Measurements from ENCODE around the gene MCM7. TPM values are rescaled to one million over a fixed set of nuclear protein-coding genes. Genes with fewer than 3 reads are reported as not detected.

The MCM7 gene
- total RNA-seq, 1 donor = 28.6 TPM

- Histone ChIP-seq H3K4me2 (ENCODE audit: insufficient read depth, low read length) (peak within 1 kb of the TSS; percentile 95), H3K79me2 (ENCODE audit: insufficient read depth, low read length) (peaks cover 26% of the 10 kb centered on the region), H3K27ac (ENCODE audit: low read depth, low read length) (peak within 1 kb of the TSS; percentile 92), H4K20me1 (ENCODE audit: insufficient read depth, low read length) (no peaks in the 10 kb centered on the region), H2AFZ (ENCODE audit: low read length) (peak within 1 kb of the TSS; percentile 94), H3K4me1 (ENCODE audit: insufficient read depth, low read length) (peaks cover 18% of the 10 kb centered on the region), H3K9me3 (ENCODE audit: low read depth, low read length) (no peaks in the 10 kb centered on the region), H3K27me3 (ENCODE audit: insufficient read depth, low read length) (no peaks in the 10 kb centered on the region), H3K4me3 (ENCODE audit: insufficient read depth, low read length) (peak within 1 kb of the TSS; percentile 78), H3K36me3 (ENCODE audit: insufficient read depth, low read length) (peaks cover 7% of the 10 kb centered on the region)
- peak; percentile 99 for DNase-seq (ENCODE audit: insufficient read length, low spot score, missing footprints)
- no peak for TF ChIP-seq CTCF (IDR thresholded peaks at IDR 0.05; ENCODE audit: extremely low read depth, low read depth, low read length)
Measured at GRCh38 chr7:100119072-100119969, 18.1 kb upstream of the MCM7 start, which contains the start of the genes CNPY4 and TAF6. CNPY4 (plus strand) TSS chr7:100119634; CDS start chr7:100119745, 111 bp downstream. TAF6 (minus strand) TSS chr7:100119358; CDS start chr7:100114209, 5,149 bp downstream.

GRCh38 chr7:100118388-100119071 lies 17.3 kb upstream of the MCM7 start:
- H3K4me3 ChIP-seq (ENCODE audit: insufficient read depth, low read length) = peak overlapping the region; percentile 78
- H3K27ac ChIP-seq (ENCODE audit: low read depth, low read length) = peak overlapping the region; percentile 92
- no peak for TF ChIP-seq CTCF (IDR thresholded peaks at IDR 0.05; ENCODE audit: extremely low read depth, low read depth, low read length)
- peaks cover 26% of the 10 kb centered on the region for H3K79me2 ChIP-seq (ENCODE audit: insufficient read depth, low read length)
- H3K4me2 ChIP-seq (ENCODE audit: insufficient read depth, low read length) = peak overlapping the region; percentile 95
- H3K9me3 ChIP-seq (ENCODE audit: low read depth, low read length) = no peaks in the 10 kb centered on the region
- no peak for DNase-seq (ENCODE audit: insufficient read length, low spot score, missing footprints)
- peaks cover 12% of the 10 kb centered on the region for H3K36me3 ChIP-seq (ENCODE audit: insufficient read depth, low read length)
- peaks cover 18% of the 10 kb centered on the region for H3K4me1 ChIP-seq (ENCODE audit: insufficient read depth, low read length)
- H4K20me1 ChIP-seq (ENCODE audit: insufficient read depth, low read length) = no peaks in the 10 kb centered on the region
- no peaks in the 10 kb centered on the region for H3K27me3 ChIP-seq (ENCODE audit: insufficient read depth, low read length)
- peak overlapping the region; percentile 94 for H2AFZ ChIP-seq (ENCODE audit: low read length)

DNA sequence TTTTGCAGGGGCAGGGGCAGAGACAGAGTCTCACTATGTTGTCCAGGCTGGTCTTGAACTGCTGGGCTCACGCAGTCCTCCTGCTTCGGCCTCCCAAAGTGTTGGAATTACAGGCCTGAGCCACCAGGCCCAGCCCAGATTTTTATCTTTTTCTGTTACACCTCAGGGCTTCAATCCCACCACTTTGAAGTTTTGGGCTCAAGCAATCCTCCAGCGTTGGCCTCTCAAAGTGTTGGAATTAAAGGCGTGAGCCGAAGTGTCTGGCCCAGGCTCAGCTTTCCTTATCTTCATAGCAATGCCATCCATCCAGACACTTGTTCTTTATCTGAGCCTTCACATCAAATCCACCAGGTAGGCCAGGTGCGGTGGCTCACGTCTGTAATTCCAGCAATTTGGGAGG lies 13.8 kb upstream of the MCM7 start:
- TF ChIP-seq CTCF (IDR thresholded peaks at IDR 0.05; ENCODE audit: extremely low read depth, low read depth, low read length) = no peak
- no peaks in the 10 kb centered on the region for H3K27me3 ChIP-seq (ENCODE audit: insufficient read depth, low read length)
- no peak overlapping the region for H2AFZ ChIP-seq (ENCODE audit: low read length)
- no peak overlapping the region for H3K4me3 ChIP-seq (ENCODE audit: insufficient read depth, low read length)
- H3K4me1 ChIP-seq (ENCODE audit: insufficient read depth, low read length) = peaks cover 9% of the 10 kb centered on the region
- DNase-seq (ENCODE audit: insufficient read length, low spot score, missing footprints) = no peak
- peaks cover 16% of the 10 kb centered on the region for H3K79me2 ChIP-seq (ENCODE audit: insufficient read depth, low read length)
- H3K27ac ChIP-seq (ENCODE audit: low read depth, low read length) = no peak overlapping the region
- no peak overlapping the region for H3K4me2 ChIP-seq (ENCODE audit: insufficient read depth, low read length)
- H3K36me3 ChIP-seq (ENCODE audit: insufficient read depth, low read length) = peaks cover 27% of the 10 kb centered on the region
- no peaks in the 10 kb centered on the region for H4K20me1 ChIP-seq (ENCODE audit: insufficient read depth, low read length)
- no peaks in the 10 kb centered on the region for H3K9me3 ChIP-seq (ENCODE audit: low read depth, low read length)

GRCh38 chr7:100111914-100112313 lies 10.7 kb upstream of the MCM7 start:
- Histone ChIP-seq H3K4me2 (ENCODE audit: insufficient read depth, low read length) (no peak overlapping the region), H3K27ac (ENCODE audit: low read depth, low read length) (no peak overlapping the region), H3K4me3 (ENCODE audit: insufficient read depth, low read length) (no peak overlapping the region), H3K27me3 (ENCODE audit: insufficient read depth, low read length) (no peaks in the 10 kb centered on the region), H2AFZ (ENCODE audit: low read length) (no peak overlapping the region), H3K4me1 (ENCODE audit: insufficient read depth, low read length) (no peaks in the 10 kb centered on the region), H3K9me3 (ENCODE audit: low read depth, low read length) (no peaks in the 10 kb centered on the region), H3K36me3 (ENCODE audit: insufficient read depth, low read length) (peaks cover 53% of the 10 kb centered on the region), H3K79me2 (ENCODE audit: insufficient read depth, low read length) (peaks cover 3% of the 10 kb centered on the region), H4K20me1 (ENCODE audit: insufficient read depth, low read length) (no peaks in the 10 kb centered on the region)
- DNase-seq (ENCODE audit: insufficient read length, low spot score, missing footprints) = no peak
- no peak for TF ChIP-seq CTCF (IDR thresholded peaks at IDR 0.05; ENCODE audit: extremely low read depth, low read depth, low read length)
